ENCODE measurements around the gene DISP1. TPM values are rescaled to one million over a fixed set of nuclear protein-coding genes. Genes with fewer than 3 reads are reported as not detected.
A peak's percentile ranks its signal among the peaks of the same experiment; 100 is the strongest.

Gene DISP1
- 7.2 TPM for total RNA-seq
- long read RNA-seq = 0 reads

- ATAC-seq (peak; percentile 97), DNase-seq (ENCODE audit: missing footprints) (peak; percentile 91)
- intact Hi-C loops (cut with DNase I) = loop anchor here (5.0 to 10.0 kb wide), 2 partner anchors 110 to 263 kb away; no protein-coding TSS in a partner anchor
Observed at GRCh38 chr1:222814536-222815439, at the start of gene DISP1. DISP1 (plus strand) TSS chr1:222815039; CDS start chr1:222942824, 127,785 bp downstream.

- intact Hi-C loops (cut with DNase I) = no loop called here
Observed at GRCh38 chr1:222767152-222767571, 47.7 kb upstream of the DISP1 start.

GRCh38 chr1:222768592-222768991, 46.2 kb upstream of the DISP1 start:
- DNase-seq (ENCODE audit: missing footprints) (no peak), ATAC-seq (no peak)
- intact Hi-C loops (cut with DNase I) = no loop called here

More at GRCh38 chr1:222767152-222767571, 47.7 kb upstream of the DISP1 start:
- DNase-seq (ENCODE audit: missing footprints) (no peak), ATAC-seq (no peak)

- intact Hi-C loops (cut with DNase I) = no loop called here
- no peak for DNase-seq (ENCODE audit: missing footprints)
- no peak for ATAC-seq
Observed at GRCh38 chr1:222769181-222769580, 45.7 kb upstream of the DISP1 start.

- DNase-seq (ENCODE audit: missing footprints) (no peak), ATAC-seq (no peak)
- intact Hi-C loops (cut with DNase I) = no loop called here
Observed at GRCh38 chr1:222769971-222770620, 44.7 kb upstream of the DISP1 start.

GRCh38 chr1:222772996-222773379, 41.9 kb upstream of the DISP1 start:
- intact Hi-C loops (cut with DNase I) = no loop called here
- DNase-seq (ENCODE audit: missing footprints) = no peak
- peak; percentile 71 for ATAC-seq

- intact Hi-C loops (cut with DNase I) = no loop called here
- no peak for ATAC-seq
- DNase-seq (ENCODE audit: missing footprints) = no peak
Observed at GRCh38 chr1:222777463-222777862, 37.4 kb upstream of the DISP1 start.

- ATAC-seq (no peak), DNase-seq (ENCODE audit: missing footprints) (no peak)
- intact Hi-C loops (cut with DNase I) = no loop called here
Observed at GRCh38 chr1:222777977-222778376, 36.9 kb upstream of the DISP1 start.

GRCh38 chr1:222781251-222781650, 33.6 kb upstream of the DISP1 start:
- DNase-seq (ENCODE audit: missing footprints) (no peak), ATAC-seq (no peak)
- intact Hi-C loops (cut with DNase I) = no loop called here

GRCh38 chr1:222783051-222783450, 31.8 kb upstream of the DISP1 start:
- ATAC-seq (no peak), DNase-seq (ENCODE audit: missing footprints) (no peak)
- intact Hi-C loops (cut with DNase I) = no loop called here

- no peak for ATAC-seq
- intact Hi-C loops (cut with DNase I) = no loop called here
Observed at GRCh38 chr1:222784371-222784770, 30.5 kb upstream of the DISP1 start.

GRCh38 chr1:222784916-222785315, 29.9 kb upstream of the DISP1 start:
- intact Hi-C loops (cut with DNase I) = no loop called here
- no peak for ATAC-seq

More at GRCh38 chr1:222784371-222784770, 30.5 kb upstream of the DISP1 start:
- no peak for DNase-seq (ENCODE audit: missing footprints)

GRCh38 chr1:222785529-222785928, 29.3 kb upstream of the DISP1 start:
- intact Hi-C loops (cut with DNase I) = no loop called here
- DNase-seq (ENCODE audit: missing footprints) (no peak), ATAC-seq (no peak)

More at GRCh38 chr1:222784916-222785315, 29.9 kb upstream of the DISP1 start:
- DNase-seq (ENCODE audit: missing footprints) = no peak

- no peak for ATAC-seq
Observed at GRCh38 chr1:222786121-222786520, 28.7 kb upstream of the DISP1 start.

GRCh38 chr1:222787729-222788128, 27.1 kb upstream of the DISP1 start:
- ATAC-seq (no peak), DNase-seq (ENCODE audit: missing footprints) (no peak)
- intact Hi-C loops (cut with DNase I) = no loop called here

More at GRCh38 chr1:222786121-222786520, 28.7 kb upstream of the DISP1 start:
- intact Hi-C loops (cut with DNase I) = no loop called here
- no peak for DNase-seq (ENCODE audit: missing footprints)

GRCh38 chr1:222788402-222789156, 26.3 kb upstream of the DISP1 start:
- intact Hi-C loops (cut with DNase I) = no loop called here
- no peak for ATAC-seq
- no peak for DNase-seq (ENCODE audit: missing footprints)

- no peak for DNase-seq (ENCODE audit: missing footprints)
- intact Hi-C loops (cut with DNase I) = loop anchor here (5.0 kb wide), 1 partner anchor 332 kb away; no protein-coding TSS in a partner anchor
- no peak for ATAC-seq
Observed at GRCh38 chr1:222790115-222790514, 24.7 kb upstream of the DISP1 start.

GRCh38 chr1:222790520-222790919, 24.3 kb upstream of the DISP1 start:
- intact Hi-C loops (cut with DNase I) = loop anchor here (5.0 kb wide), 1 partner anchor 332 kb away; no protein-coding TSS in a partner anchor
- ATAC-seq = no peak
- no peak for DNase-seq (ENCODE audit: missing footprints)
